Measurements from ENCODE around the gene UBE2J1.

GRCh38 chr6:89302195-89302770 is 50.2 kb downstream of the UBE2J1 start:
- no peak for TF ChIP-seq CTCF (IDR thresholded peaks at IDR 0.05)
- TF ChIP-seq POLR2A (IDR thresholded peaks at IDR 0.05) = no peak

Measured in heart left ventricle (tissue), 13 donors.